CD14-positive monocyte (primary cell): Measurements from ENCODE around the gene TGM1. TPM values are rescaled to one million over a fixed set of nuclear protein-coding genes. Genes with fewer than 3 reads are reported as not detected.

Experiments used
- DNase-seq, 3 donors: peaks; one replicate each; pipeline ENCODE4 v3.0.0-alpha.2; 2011 to 2022
- H2AFZ ChIP-seq: 2 replicates; pipeline ENCODE4 v1.6.0; 2012; ENCODE audit warnings: mild to moderate bottlenecking, low read depth, low read length, inconsistent platforms; ENCODE audit not compliant: insufficient read depth, poor library complexity, severe bottlenecking
- H3K27ac ChIP-seq, 2 donors: 1 replicate in 1 of 2; 2 replicates in 1 of 2; pipeline ENCODE4 v1.5.1; 2012 to 2013; ENCODE audit warnings: low read length in 2 of 2, control low read depth in 1 of 2, inconsistent platforms in 1 of 2, low read depth in 1 of 2, mild to moderate bottlenecking in 1 of 2
- H3K27me3 ChIP-seq, 2 donors: one replicate each; pipeline versions ENCODE4 v1.6.0 to v1.6.1; 2011 to 2013; ENCODE audit warnings: low read length in 2 of 2; ENCODE audit not compliant: control insufficient read depth in 2 of 2, insufficient read depth in 2 of 2
- H3K36me3 ChIP-seq, 2 donors: replicated peaks in 1 of 2; 1 replicate in 1 of 2; 2 replicates in 1 of 2; pipeline versions ENCODE4 v1.5.1 to v1.6.1; 2012 to 2013; ENCODE audit warnings: low read length in 2 of 2, control low read depth in 1 of 2, inconsistent platforms in 1 of 2, mild to moderate bottlenecking in 1 of 2; ENCODE audit not compliant: insufficient read depth in 2 of 2, control insufficient read depth in 1 of 2
- H3K4me1 ChIP-seq, 2 donors: 1 replicate in 1 of 2; 2 replicates in 1 of 2; pipeline versions ENCODE4 v1.5.1 to v1.6.1; 2012 to 2013; ENCODE audit warnings: low read length in 2 of 2, control low read depth in 1 of 2, inconsistent platforms in 1 of 2, mild to moderate bottlenecking in 1 of 2, moderate library complexity in 1 of 2; ENCODE audit not compliant: insufficient read depth in 2 of 2, control insufficient read depth in 1 of 2
- H3K4me2 ChIP-seq: replicated peaks from 2 replicates; pipeline ENCODE3; 2012; ENCODE audit warnings: low read length, moderate library complexity, mild to moderate bottlenecking; ENCODE audit not compliant: poor library complexity, severe bottlenecking; ENCODE audit errors: extremely low read depth
- H3K4me3 ChIP-seq, 3 experiments: fragments of 200-600 bp in 1 of 3; sonication (generic) in 1 of 3; replicated peaks in 1 of 3; 1 replicate in 2 of 3; 2 replicates in 1 of 3; pipeline ENCODE4 v1.5.1; 2011 to 2013; ENCODE audit warnings: low read length in 3 of 3, mild to moderate bottlenecking in 3 of 3, control low read depth in 2 of 3, low read depth in 2 of 3, inconsistent platforms in 1 of 3, moderate library complexity in 1 of 3
- H3K79me2 ChIP-seq: 2 replicates; pipeline ENCODE4 v1.6.0; 2012; ENCODE audit warnings: mild to moderate bottlenecking, control low read depth, inconsistent platforms, low read length, moderate library complexity; ENCODE audit not compliant: insufficient read depth
- H3K9ac ChIP-seq: 2 replicates; pipeline ENCODE4 v1.6.0; 2017; ENCODE audit warnings: low read length, mild to moderate bottlenecking; ENCODE audit not compliant: insufficient read depth, poor library complexity, severe bottlenecking
- H3K9me3 ChIP-seq, 2 donors: replicated peaks in 1 of 2; 1 replicate in 1 of 2; 2 replicates in 1 of 2; pipeline versions ENCODE4 v1.5.1 to v1.6.1; 2012 to 2013; ENCODE audit warnings: low read length in 2 of 2, control low read depth in 1 of 2; ENCODE audit not compliant: control insufficient read depth in 1 of 2, insufficient read depth in 1 of 2
- H4K20me1 ChIP-seq: 2 replicates; pipeline ENCODE4 v1.6.0; 2012; ENCODE audit warnings: mild to moderate bottlenecking, low read length, control low read depth, moderate library complexity; ENCODE audit not compliant: insufficient read depth
- H3K27ac Mint-ChIP-seq, 7 donors: one replicate each; pipeline ENCODE4 v1.8.0; 2020; ENCODE audit warnings: mild to moderate bottlenecking in 7 of 7, mixed read lengths in 7 of 7, moderate library complexity in 6 of 7, inconsistent platforms in 2 of 7
- H3K27me3 Mint-ChIP-seq, 3 donors: one replicate each; pipeline ENCODE4 v1.8.0; 2021 to 2022; ENCODE audit warnings: low read depth in 3 of 3, mild to moderate bottlenecking in 3 of 3, mixed read lengths in 3 of 3, moderate library complexity in 3 of 3, inconsistent platforms in 1 of 3
- H3K36me3 Mint-ChIP-seq, 2 donors: one replicate each; pipeline ENCODE4 v1.8.0; 2020; ENCODE audit warnings: mixed read lengths in 2 of 2, inconsistent platforms in 1 of 2, mild to moderate bottlenecking in 1 of 2
- H3K4me1 Mint-ChIP-seq: one replicate; pipeline ENCODE4 v1.8.0; 2020; ENCODE audit warnings: mild to moderate bottlenecking, mixed read lengths
- H3K4me3 Mint-ChIP-seq, 2 donors: one replicate each; pipeline ENCODE4 v1.8.0; 2020; ENCODE audit warnings: mild to moderate bottlenecking in 2 of 2, mixed read lengths in 2 of 2, moderate library complexity in 1 of 2
- H3K9me3 Mint-ChIP-seq, 7 donors: one replicate each; pipeline ENCODE4 v1.8.0; 2020 to 2022; ENCODE audit warnings: mixed read lengths in 7 of 7, mild to moderate bottlenecking in 6 of 7, moderate library complexity in 6 of 7, inconsistent platforms in 2 of 7
- WGBS: methylation state at CpG from one replicate; pipeline ENCODE4 v1.1.5; 2013; ENCODE audit warnings: missing lambda C conversion rate; ENCODE audit not compliant: insufficient coverage; 5-methylcytosine and 5-hydroxymethylcytosine counted together
- intact Hi-C, 2 donors: fragments of 100-400 bp; cut with micrococcal nuclease; formaldehyde crosslinking; loops; one replicate each; pipeline versions ENCODE4 v1.15.0 to v1.15.1; 2023
- polyA plus RNA-seq, 3 donors: library from polyadenylated mRNA; depleted of rRNA in 1 of 3; unstranded in 2 of 3; stranded (reverse) in 1 of 3; fragments of 300-500 nt in 2 of 3; fragments of >200 nt in 1 of 3; fragmentation: Illumina TruSeq in 2 of 3; gene quantifications; 1 replicate in 2 of 3; 2 replicates in 1 of 3; pipeline ENCODE4 v1.2.3, GENCODE V29; 2012 to 2021
- TF ChIP-seq, protein P1 (sequence below): fragments of 200-600 bp; IDR thresholded peaks from one replicate; pipeline ENCODE4 v1.8.0; 2022; ENCODE audit warnings: antibody characterized with exemption, mild to moderate bottlenecking

The TGM1 gene
- polyA plus RNA-seq, 3 donors, result 7.8 TPM; not detected in 2

DNA sequence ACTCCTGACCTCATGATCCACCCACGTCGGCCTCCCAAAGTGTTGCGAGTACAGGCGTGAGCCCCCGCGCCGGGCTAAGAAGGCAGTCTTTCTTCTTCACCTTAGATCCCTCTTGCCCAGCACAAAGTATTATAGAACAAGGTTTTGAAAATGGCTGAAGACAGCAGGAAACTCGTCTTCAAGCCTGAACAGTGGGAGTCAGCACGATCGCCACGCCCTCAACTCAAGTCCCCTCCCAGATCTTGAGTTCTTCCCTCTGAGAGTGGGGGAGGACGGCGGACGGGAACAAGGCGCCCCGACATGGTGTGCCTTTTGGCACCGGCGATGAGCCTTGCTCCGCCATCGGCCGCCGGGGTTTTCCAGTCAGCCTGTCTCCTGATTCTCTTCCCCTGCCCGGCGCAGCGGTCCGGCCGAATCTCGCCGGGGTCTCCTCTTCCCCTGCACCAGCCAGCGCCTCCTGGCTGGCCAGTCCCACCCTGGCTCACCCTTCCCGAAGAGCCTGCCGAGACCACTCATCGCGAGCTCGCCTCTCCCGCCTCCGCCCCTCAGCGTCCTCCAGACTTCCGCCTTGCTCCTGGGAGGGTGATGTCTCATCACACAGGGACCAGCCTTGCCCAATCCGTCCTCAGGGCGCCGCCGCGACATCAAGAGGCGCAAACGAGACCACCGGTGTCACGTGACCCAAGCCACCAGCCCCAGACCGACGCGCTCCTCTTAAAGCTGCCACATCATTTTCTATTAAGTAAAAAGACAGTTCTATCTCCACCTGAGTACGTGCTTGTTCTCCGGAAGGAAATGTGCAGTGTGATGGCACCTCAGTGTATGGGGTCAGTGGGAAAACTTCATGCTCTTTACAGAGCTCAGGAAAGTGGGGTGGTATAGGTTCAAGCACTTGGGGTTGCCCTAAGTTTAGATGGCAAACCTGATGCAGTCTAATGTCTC lies 49.8 kb downstream of the TGM1 start, which contains the start of gene CHMP4A:
CHMP4A (minus strand) TSS at position 565 of the 942 bp plus-strand sequence; CDS start at position 516, 49 bp downstream.
- Histone ChIP-seq H3K4me3 (peak within 1 kb of the TSS; percentile 50 to 84 (median 81)), H3K27ac (peak within 1 kb of the TSS; percentile 98 to 99), H2AFZ (peak within 1 kb of the TSS; percentile 69), H3K9ac (peak within 1 kb of the TSS; percentile 96), H3K4me2 (peak within 1 kb of the TSS; percentile 70), H3K79me2 (peaks cover 34% of the 10 kb centered on the region), H3K27me3 (no peaks in the 10 kb centered on the region), H3K4me1 (peaks cover 30 to 36% of the 10 kb centered on the region in 2 donors), H3K36me3 (peaks cover 32 to 46% of the 10 kb centered on the region in 2 donors), H3K9me3 (no peaks in the 10 kb centered on the region), H4K20me1 (peaks cover 5% of the 10 kb centered on the region)
- peak within 1 kb of the TSS; percentile 87 to 94 for H3K4me3 Mint-ChIP-seq
- peaks cover 45 to 48% of the 10 kb centered on the region in 2 donors for H3K36me3 Mint-ChIP-seq
- DNase-seq, result peak; percentile 97 to 99 (median 98)
- H3K9me3 Mint-ChIP-seq, result no peaks in the 10 kb centered on the region
- peaks cover 35% of the 10 kb centered on the region for H3K4me1 Mint-ChIP-seq
- under 1% methylated on average over 30 of the region's 53 CpGs for WGBS
- H3K27me3 Mint-ChIP-seq, result peaks cover 0 to 4% (median 0%) of the 10 kb centered on the region in 3 donors
- H3K27ac Mint-ChIP-seq, result peak within 1 kb of the TSS; percentile 95 to 100 (median 99)
- intact Hi-C loops, result loop anchor here in 1 of 2 donors (10.0 kb wide), 1 partner anchor 92 kb away; the partner anchor contains the start of gene CIDEB
- TF ChIP-seq, protein P1, sequence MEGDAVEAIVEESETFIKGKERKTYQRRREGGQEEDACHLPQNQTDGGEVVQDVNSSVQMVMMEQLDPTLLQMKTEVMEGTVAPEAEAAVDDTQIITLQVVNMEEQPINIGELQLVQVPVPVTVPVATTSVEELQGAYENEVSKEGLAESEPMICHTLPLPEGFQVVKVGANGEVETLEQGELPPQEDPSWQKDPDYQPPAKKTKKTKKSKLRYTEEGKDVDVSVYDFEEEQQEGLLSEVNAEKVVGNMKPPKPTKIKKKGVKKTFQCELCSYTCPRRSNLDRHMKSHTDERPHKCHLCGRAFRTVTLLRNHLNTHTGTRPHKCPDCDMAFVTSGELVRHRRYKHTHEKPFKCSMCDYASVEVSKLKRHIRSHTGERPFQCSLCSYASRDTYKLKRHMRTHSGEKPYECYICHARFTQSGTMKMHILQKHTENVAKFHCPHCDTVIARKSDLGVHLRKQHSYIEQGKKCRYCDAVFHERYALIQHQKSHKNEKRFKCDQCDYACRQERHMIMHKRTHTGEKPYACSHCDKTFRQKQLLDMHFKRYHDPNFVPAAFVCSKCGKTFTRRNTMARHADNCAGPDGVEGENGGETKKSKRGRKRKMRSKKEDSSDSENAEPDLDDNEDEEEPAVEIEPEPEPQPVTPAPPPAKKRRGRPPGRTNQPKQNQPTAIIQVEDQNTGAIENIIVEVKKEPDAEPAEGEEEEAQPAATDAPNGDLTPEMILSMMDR, result no peak

DNA sequence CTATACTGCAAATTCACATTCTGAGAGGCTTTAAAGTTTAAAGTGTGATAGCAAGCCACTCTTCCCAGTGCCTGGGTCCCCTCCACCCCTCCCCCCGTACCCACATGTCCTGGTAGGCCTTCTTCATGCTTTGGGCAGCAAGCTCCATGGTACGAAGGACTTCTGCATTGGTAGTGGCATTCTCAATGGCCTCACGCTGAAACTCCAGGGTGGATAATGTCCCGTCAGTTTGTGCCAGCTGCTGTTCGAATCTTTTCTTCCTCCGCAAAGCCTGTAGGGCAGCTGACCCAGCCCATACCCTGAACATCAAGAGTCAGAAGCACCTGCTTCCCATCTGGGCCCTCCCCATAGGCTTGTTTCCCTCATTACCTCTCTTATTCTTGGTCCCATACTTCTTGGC lies 51.7 kb downstream of the TGM1 start:
- Mint-ChIP-seq H3K27me3 (peaks cover 0 to 4% (median 0%) of the 10 kb centered on the region in 3 donors), H3K9me3 (no peaks in the 10 kb centered on the region), H3K4me3 (no peak overlapping the region), H3K27ac (peak overlapping the region in 3 of 7 donors; percentile 2 to 100 (median 77)), H3K4me1 (peaks cover 36% of the 10 kb centered on the region), H3K36me3 (peaks cover 51 to 52% of the 10 kb centered on the region in 2 donors)
- Histone ChIP-seq H3K27ac (peak overlapping the region in 1 of 2 donors; percentile 33), H3K4me2 (no peak overlapping the region), H4K20me1 (peaks cover 24% of the 10 kb centered on the region), H2AFZ (no peak overlapping the region), H3K36me3 (peaks cover 46 to 55% of the 10 kb centered on the region in 2 donors), H3K9me3 (no peaks in the 10 kb centered on the region), H3K4me3 (no peak overlapping the region), H3K79me2 (peaks cover 39% of the 10 kb centered on the region), H3K9ac (no peak overlapping the region), H3K27me3 (no peaks in the 10 kb centered on the region), H3K4me1 (peaks cover 28 to 35% of the 10 kb centered on the region in 2 donors)
- TF ChIP-seq, protein P1, result no peak
- no peak for DNase-seq
- intact Hi-C loops, result loop anchor here in 1 of 2 donors (10.0 kb wide), 1 partner anchor 93 kb away; the partner anchor contains the start of gene CIDEB
- WGBS, result 98% methylated on average over 5 of the region's 6 CpGs
